ENCODE measurements around the gene CRYAA.
"Not testable (repeated sequence)": the region's sequence is repeated elsewhere in the genome, so short reads cannot be mapped to it uniquely, and the experiment has no call there.

DNA sequence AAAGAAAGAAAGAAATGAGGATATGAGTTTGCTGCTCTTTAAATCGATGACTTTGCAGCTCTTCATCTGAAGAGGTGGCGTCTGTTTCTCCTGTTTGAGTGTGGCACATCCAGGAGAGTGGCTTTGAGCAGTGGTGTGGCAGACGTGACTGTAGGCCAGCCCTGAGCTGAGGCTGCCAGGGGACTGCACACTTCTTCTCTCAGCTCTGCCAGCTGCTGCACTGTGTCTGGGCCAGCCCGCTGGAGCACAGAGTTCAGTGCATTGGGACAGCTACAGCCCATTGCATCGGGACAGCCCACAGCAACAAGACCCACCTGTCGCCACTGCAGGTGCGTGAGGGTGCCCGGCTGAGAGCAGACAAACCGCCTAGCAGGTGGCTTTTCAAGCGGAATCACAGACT is 34.3 kb upstream of the CRYAA start:
- TF ChIP-seq, protein P1, sequence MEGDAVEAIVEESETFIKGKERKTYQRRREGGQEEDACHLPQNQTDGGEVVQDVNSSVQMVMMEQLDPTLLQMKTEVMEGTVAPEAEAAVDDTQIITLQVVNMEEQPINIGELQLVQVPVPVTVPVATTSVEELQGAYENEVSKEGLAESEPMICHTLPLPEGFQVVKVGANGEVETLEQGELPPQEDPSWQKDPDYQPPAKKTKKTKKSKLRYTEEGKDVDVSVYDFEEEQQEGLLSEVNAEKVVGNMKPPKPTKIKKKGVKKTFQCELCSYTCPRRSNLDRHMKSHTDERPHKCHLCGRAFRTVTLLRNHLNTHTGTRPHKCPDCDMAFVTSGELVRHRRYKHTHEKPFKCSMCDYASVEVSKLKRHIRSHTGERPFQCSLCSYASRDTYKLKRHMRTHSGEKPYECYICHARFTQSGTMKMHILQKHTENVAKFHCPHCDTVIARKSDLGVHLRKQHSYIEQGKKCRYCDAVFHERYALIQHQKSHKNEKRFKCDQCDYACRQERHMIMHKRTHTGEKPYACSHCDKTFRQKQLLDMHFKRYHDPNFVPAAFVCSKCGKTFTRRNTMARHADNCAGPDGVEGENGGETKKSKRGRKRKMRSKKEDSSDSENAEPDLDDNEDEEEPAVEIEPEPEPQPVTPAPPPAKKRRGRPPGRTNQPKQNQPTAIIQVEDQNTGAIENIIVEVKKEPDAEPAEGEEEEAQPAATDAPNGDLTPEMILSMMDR (IDR thresholded peaks at IDR 0.05) = not testable (repeated sequence)
- not testable (repeated sequence) for TF ChIP-seq POLR2A (IDR thresholded peaks at IDR 0.05)
